Caco-2 (cell line): ENCODE results near the gene C9orf78. TPM values are rescaled to one million over a fixed set of nuclear protein-coding genes. Genes with fewer than 3 reads are reported as not detected.
"Not testable (repeated sequence)": the region's sequence is repeated elsewhere in the genome, so short reads cannot be mapped to it uniquely, and the experiment has no call there.

Source experiments
- BruUV-seq: library from RNA; stranded (reverse); fragments of 400-500 nt; replicated peaks from 2 replicates; lab custom pipeline; 2021; lab: Mats Ljungman, UMichigan
- CTCF ChIA-PET: fragments of 300-600 bp; sonication (Branson Sonifier 250); formaldehyde crosslinking; loops from one replicate; lab custom pipeline; 2022; ENCODE audit warnings: antibody characterized with exemption; lab: Charles Lee
- POLR2A ChIA-PET: fragments of 300-600 bp; sonication (Branson Sonifier 250); formaldehyde crosslinking; loops from one replicate; lab custom pipeline; 2022; ENCODE audit warnings: antibody characterized with exemption; lab: Charles Lee
- DNase-seq, 2 experiments: peaks; one replicate each; pipeline versions ENCODE4 v3.0.0 to v3.0.0-alpha.2; 2020 to 2022
- H3K27me3 ChIP-seq: replicated peaks from 2 replicates; pipeline ENCODE4 v1.6.0; 2011; ENCODE audit warnings: low read length; ENCODE audit not compliant: control insufficient read depth, insufficient read depth
- H3K36me3 ChIP-seq: 2 replicates; pipeline ENCODE4 v1.5.1; 2011; ENCODE audit warnings: low read length; ENCODE audit not compliant: control insufficient read depth, insufficient read depth
- H3K4me1 ChIP-seq: fragments of 250-450 bp; sonication (Bioruptor Pico); 2 replicates; pipeline ENCODE4 v1.5.1; 2020; ENCODE audit warnings: mild to moderate bottlenecking
- H3K4me3 ChIP-seq: 2 replicates; pipeline ENCODE4 v1.5.1; 2011; ENCODE audit warnings: low read depth, mild to moderate bottlenecking, control low read depth, low read length
- H3K9me3 ChIP-seq: fragments of 250-450 bp; sonication (Bioruptor Pico); 2 replicates; pipeline ENCODE4 v1.5.1; 2020; ENCODE audit warnings: mild to moderate bottlenecking, moderate library complexity
- H3K27ac Mint-ChIP-seq: one replicate; pipeline ENCODE4 v1.8.0; 2022; ENCODE audit warnings: mixed read lengths; ENCODE audit not compliant: unreplicated experiment
- H3K27me3 Mint-ChIP-seq: one replicate; pipeline ENCODE4 v1.8.0; 2022; ENCODE audit warnings: mixed read lengths; ENCODE audit not compliant: insufficient read depth, unreplicated experiment
- H3K36me3 Mint-ChIP-seq: one replicate; pipeline ENCODE4 v1.8.0; 2022; ENCODE audit warnings: mild to moderate bottlenecking, mixed read lengths; ENCODE audit not compliant: insufficient read depth, unreplicated experiment
- H3K4me1 Mint-ChIP-seq: one replicate; pipeline ENCODE4 v1.8.0; 2022; ENCODE audit warnings: low read depth, mixed read lengths; ENCODE audit not compliant: unreplicated experiment
- H3K4me3 Mint-ChIP-seq: one replicate; pipeline ENCODE4 v1.8.0; 2022; ENCODE audit warnings: mild to moderate bottlenecking, moderate library complexity, mixed read lengths; ENCODE audit not compliant: unreplicated experiment
- H3K9me3 Mint-ChIP-seq: one replicate; pipeline ENCODE4 v1.8.0; 2022; ENCODE audit warnings: mixed read lengths; ENCODE audit not compliant: unreplicated experiment
- CTCF ChIP-seq, 2 experiments: fragments of 200-600 bp in 1 of 2; IDR thresholded peaks; 1 replicate in 1 of 2; 2 replicates in 1 of 2; pipeline versions ENCODE4 v1.5.1 to v1.8.0; 2011 to 2022; ENCODE audit warnings: antibody characterized with exemption in 1 of 2, control low read depth in 1 of 2, inconsistent platforms in 1 of 2, low read depth in 1 of 2, low read length in 1 of 2, mild to moderate bottlenecking in 1 of 2, moderate library complexity in 1 of 2; ENCODE audit not compliant: insufficient read depth in 1 of 2, severe bottlenecking in 1 of 2, unreplicated experiment in 1 of 2
- intact Hi-C: fragments of 100-400 bp; cut with micrococcal nuclease; formaldehyde crosslinking; loops from one replicate; pipeline ENCODE4 v1.10.0; 2022; ENCODE audit not compliant: unreplicated experiment
- total RNA-seq: library from RNA; stranded (reverse); gene quantifications from 2 replicates; pipeline ENCODE4 v1.2.3, GENCODE V29; 2022

Gene C9orf78
- total RNA-seq, 1 experiment from 2014 or later: 44.1 TPM

- POLR2A ChIA-PET: interaction anchor here (0.8 kb wide), 1 partner anchor 9 kb away, joined by 3 read pairs; no protein-coding TSS in a partner anchor
- H3K4me3 ChIP-seq: peak within 1 kb of the TSS; percentile 71
- Mint-ChIP-seq H3K36me3 (peaks cover 44% of the 10 kb centered on the region), H3K27ac (peak within 1 kb of the TSS; percentile 53), H3K9me3 (no peaks in the 10 kb centered on the region), H3K27me3 (no peaks in the 10 kb centered on the region), H3K4me3 (peak within 1 kb of the TSS; percentile 81), H3K4me1 (no peaks in the 10 kb centered on the region)
- no peaks in the 10 kb centered on the region for H3K9me3 ChIP-seq
- CTCF ChIA-PET: interaction anchor here (0.7 kb wide), 1 partner anchor 21 kb away, joined by 3 read pairs; no protein-coding TSS in a partner anchor
- no peak for TF ChIP-seq CTCF (IDR thresholded peaks at IDR 0.05; ENCODE audit: insufficient read depth in 1 of 2, low read depth in 1 of 2, low read length in 1 of 2, severe bottlenecking in 1 of 2, unreplicated experiment in 1 of 2)
- BruUV-seq: no TSS peak
- DNase-seq: peak; percentile 93 to 94
- no peaks in the 10 kb centered on the region for H3K27me3 ChIP-seq
- H3K4me1 ChIP-seq: peaks cover 5% of the 10 kb centered on the region; the same call in 1 of the 2 replicates
- peaks cover 1% of the 10 kb centered on the region; the same call in 1 of the 2 replicates for H3K36me3 ChIP-seq
- intact Hi-C loops: no loop called here
Observed at GRCh38 chr9:129802833-129803675, 32.0 kb downstream of the C9orf78 start, which contains the start of gene TOR1B. Gene TOR1B, plus strand, starts transcription at chr9:129803184. Its CDS starts 29 bp downstream, at chr9:129803213.

- Mint-ChIP-seq H3K9me3 (no peaks in the 10 kb centered on the region), H3K36me3 (peaks cover 35% of the 10 kb centered on the region), H3K27me3 (no peaks in the 10 kb centered on the region), H3K27ac (no peak overlapping the region), H3K4me3 (peak overlapping the region; percentile 40), H3K4me1 (peaks cover under 1% of the 10 kb centered on the region)
- DNase-seq: no peak
- BruUV-seq: no TSS peak
- no peak overlapping the region for H3K4me3 ChIP-seq
- no peaks in the 10 kb centered on the region for H3K27me3 ChIP-seq
- H3K9me3 ChIP-seq: no peaks in the 10 kb centered on the region
- no peaks in the 10 kb centered on the region for H3K36me3 ChIP-seq
- ChIA-PET CTCF (no interaction called here), POLR2A (interaction anchor here (1.0 kb wide), 1 partner anchor 33 kb away, joined by 3 read pairs; no protein-coding TSS in a partner anchor)
- no peak for TF ChIP-seq CTCF (IDR thresholded peaks at IDR 0.05; ENCODE audit: insufficient read depth in 1 of 2, low read depth in 1 of 2, low read length in 1 of 2, severe bottlenecking in 1 of 2, unreplicated experiment in 1 of 2)
- intact Hi-C loops: no loop called here
- peaks cover 5% of the 10 kb centered on the region; the same call in 1 of the 2 replicates for H3K4me1 ChIP-seq
Observed at GRCh38 chr9:129801504-129801903, 33.6 kb downstream of the C9orf78 start.

GRCh38 chr9:129798973-129799372, 36.1 kb downstream of the C9orf78 start:
- Histone ChIP-seq H3K4me3 (no peak overlapping the region), H3K4me1 (peaks cover 2% of the 10 kb centered on the region; the same call in 1 of the 2 replicates), H3K27me3 (no peaks in the 10 kb centered on the region), H3K36me3 (no peaks in the 10 kb centered on the region), H3K9me3 (no peaks in the 10 kb centered on the region)
- H3K27me3 Mint-ChIP-seq: peaks cover 2% of the 10 kb centered on the region
- peaks cover 17% of the 10 kb centered on the region for H3K36me3 Mint-ChIP-seq
- no peak for TF ChIP-seq CTCF (IDR thresholded peaks at IDR 0.05; ENCODE audit: insufficient read depth in 1 of 2, low read depth in 1 of 2, low read length in 1 of 2, severe bottlenecking in 1 of 2, unreplicated experiment in 1 of 2)
- ChIA-PET CTCF (no interaction called here), POLR2A (no interaction called here)
- H3K4me1 Mint-ChIP-seq: peaks cover 5% of the 10 kb centered on the region
- H3K27ac Mint-ChIP-seq: no peak overlapping the region
- intact Hi-C loops: no loop called here
- BruUV-seq: no TSS peak
- no peak for DNase-seq
- H3K4me3 Mint-ChIP-seq: no peak overlapping the region
- H3K9me3 Mint-ChIP-seq: no peaks in the 10 kb centered on the region

GRCh38 chr9:129796029-129796428, 39.0 kb downstream of the C9orf78 start:
- H3K9me3 ChIP-seq, H3K27me3 ChIP-seq, intact Hi-C loops, H3K9me3 Mint-ChIP-seq, H3K4me1 Mint-ChIP-seq, BruUV-seq, H3K4me3 Mint-ChIP-seq, H3K4me1 ChIP-seq, DNase-seq, H3K27ac Mint-ChIP-seq, H3K4me3 ChIP-seq, H3K36me3 ChIP-seq, H3K36me3 Mint-ChIP-seq, H3K27me3 Mint-ChIP-seq: not testable (repeated sequence)
- ChIA-PET CTCF (interaction anchor here (2.1 kb wide), 1 partner anchor 40 kb away, joined by 6 read pairs; no protein-coding TSS in a partner anchor), POLR2A (interaction anchor here (0.6 kb wide), 1 partner anchor 32 kb away, joined by 6 read pairs; no protein-coding TSS in a partner anchor)
